HG03558 (cell line): Measurements from ENCODE around the gene DLG2.

Source experiments
- ATAC-seq: cut with Tn5 transposase; IDR thresholded peaks from one replicate; pipeline ENCODE4 v1.9.1; 2021; ENCODE audit warnings: moderate number of reproducible peaks; ENCODE audit not compliant: unreplicated experiment; ENCODE audit errors: extremely low read depth

The DLG2 gene

GRCh38 chr11:84036664-84037194 is 1590.4 kb downstream of the DLG2 start:
- no peak for ATAC-seq

- ATAC-seq = no peak
These were observed 1591.5 kb downstream of the DLG2 start for GRCh38 chr11:84035645-84036044.

GRCh38 chr11:84034484-84034883 is 1592.7 kb downstream of the DLG2 start:
- no peak for ATAC-seq

GRCh38 chr11:84024266-84024665 is 1602.9 kb downstream of the DLG2 start:
- ATAC-seq = no peak

GRCh38 chr11:84022695-84023094 is 1604.4 kb downstream of the DLG2 start:
- ATAC-seq = no peak

GRCh38 chr11:84022201-84022600 is 1604.9 kb downstream of the DLG2 start:
- ATAC-seq = no peak

GRCh38 chr11:84021291-84021690 is 1605.9 kb downstream of the DLG2 start:
- ATAC-seq = no peak

- ATAC-seq = no peak
These were observed 1607.5 kb downstream of the DLG2 start for GRCh38 chr11:84019571-84020194.

- ATAC-seq = no peak
These were observed 1612.6 kb downstream of the DLG2 start for GRCh38 chr11:84014539-84014938.

- no peak for ATAC-seq
These were observed 1614.8 kb downstream of the DLG2 start for GRCh38 chr11:84012171-84012826.

- no peak for ATAC-seq
These were observed 1624.0 kb downstream of the DLG2 start for GRCh38 chr11:84003181-84003580.

- ATAC-seq = no peak
These were observed 1628.2 kb downstream of the DLG2 start for GRCh38 chr11:83998921-83999320.

GRCh38 chr11:83990160-83990733 is 1636.9 kb downstream of the DLG2 start:
- no peak for ATAC-seq

GRCh38 chr11:83982825-83983224 is 1644.3 kb downstream of the DLG2 start:
- ATAC-seq = no peak

- no peak for ATAC-seq
These were observed 1647.6 kb downstream of the DLG2 start for GRCh38 chr11:83979593-83979992.

- ATAC-seq = no peak
These were observed 1648.2 kb downstream of the DLG2 start for GRCh38 chr11:83978942-83979341.

- no peak for ATAC-seq
These were observed 1651.1 kb downstream of the DLG2 start for GRCh38 chr11:83976086-83976485.

- ATAC-seq = no peak
These were observed 1654.6 kb downstream of the DLG2 start for GRCh38 chr11:83972536-83972935.

GRCh38 chr11:83971063-83971462 is 1656.1 kb downstream of the DLG2 start:
- no peak for ATAC-seq

- peak; percentile 81 for ATAC-seq
These were observed 1657.0 kb downstream of the DLG2 start for GRCh38 chr11:83970061-83970671.
